Esophagus muscularis mucosa (tissue), 4 donors: Measurements from ENCODE around the gene HSPB7. TPM values are rescaled to one million over a fixed set of nuclear protein-coding genes. Genes with fewer than 3 reads are reported as not detected.
"Not testable (repeated sequence)": the region's sequence is repeated elsewhere in the genome, so short reads cannot be mapped to it uniquely, and the experiment has no call there.

Experiments used
- DNase-seq: peaks from one replicate; pipeline ENCODE4 v3.0.0-alpha.2; 2017; ENCODE audit errors: extremely low spot score
- H3K27ac ChIP-seq, 4 donors: fragments of 200-600 bp; sonication (generic); replicated peaks in 1 of 4; 1 replicate in 3 of 4; 2 replicates in 1 of 4; pipeline ENCODE4 v1.5.1; 2016 to 2019; ENCODE audit warnings: mild to moderate bottlenecking in 1 of 4
- H3K27me3 ChIP-seq, 4 donors: fragments of 200-600 bp; sonication (generic); one replicate each; pipeline versions ENCODE4 v1.5.1 to v1.6.0; 2016 to 2019
- H3K36me3 ChIP-seq, 4 donors: fragments of 200-600 bp; sonication (generic); one replicate each; pipeline ENCODE4 v1.5.1; 2016 to 2019
- H3K4me1 ChIP-seq, 4 donors: fragments of 200-600 bp; sonication (generic); one replicate each; pipeline ENCODE4 v1.5.1; 2016 to 2019
- H3K4me3 ChIP-seq, 4 donors: fragments of 200-600 bp; sonication (generic); 1 replicate in 2 of 4; 2 replicates in 2 of 4; pipeline ENCODE4 v1.5.1; 2016 to 2019; ENCODE audit warnings: mild to moderate bottlenecking in 4 of 4, moderate library complexity in 1 of 4
- H3K9me3 ChIP-seq, 4 donors: fragments of 200-600 bp; sonication (generic); 1 replicate in 3 of 4; 2 replicates in 1 of 4; pipeline ENCODE4 v1.5.1; 2016 to 2019
- EP300 ChIP-seq: sonication (generic); formaldehyde crosslinking; IDR thresholded peaks from one replicate; pipeline ENCODE4 v1.6.1; 2017; ENCODE audit warnings: antibody characterized with exemption
- POLR2A ChIP-seq: fragments of 450-650 bp; IDR thresholded peaks from one replicate; pipeline ENCODE4 v1.6.1; 2017; ENCODE audit warnings: antibody characterized with exemption, moderate library complexity, mild to moderate bottlenecking, low read depth
- POLR2AphosphoS5 ChIP-seq, 2 donors: sonication (generic); formaldehyde crosslinking; IDR thresholded peaks; one replicate each; pipeline ENCODE4 v1.6.1; 2017; ENCODE audit warnings: antibody characterized with exemption in 2 of 2
- WGBS: methylation state at CpG from one replicate; pipeline ENCODE4 v1.1.5; 2018; 5-methylcytosine and 5-hydroxymethylcytosine counted together
- intact Hi-C: fragments of 100-400 bp; cut with DNase I; formaldehyde crosslinking; loops from one replicate; pipeline ENCODE4 v1.15.1; 2023
- total RNA-seq, 4 donors: library from RNA; depleted of rRNA; stranded (reverse); fragments of >200 nt; gene quantifications; one replicate each; pipeline versions ENCODE4 v1.1.0 to v1.2.1, GENCODE V29; 2016
- TF ChIP-seq, protein P1 (sequence below), 3 experiments: fragments of 200-600 bp in 2 of 3; fragments of 450-650 bp in 1 of 3; sonication (generic) in 2 of 3; IDR thresholded peaks; one replicate each; pipeline ENCODE4 v1.5.1; 2017 to 2019; ENCODE audit warnings: antibody characterized with exemption in 3 of 3, mild to moderate bottlenecking in 2 of 3, moderate library complexity in 1 of 3

Gene HSPB7
- total RNA-seq, 4 donors from 2014 or later, result 111 to 408 (median 279) TPM

DNA sequence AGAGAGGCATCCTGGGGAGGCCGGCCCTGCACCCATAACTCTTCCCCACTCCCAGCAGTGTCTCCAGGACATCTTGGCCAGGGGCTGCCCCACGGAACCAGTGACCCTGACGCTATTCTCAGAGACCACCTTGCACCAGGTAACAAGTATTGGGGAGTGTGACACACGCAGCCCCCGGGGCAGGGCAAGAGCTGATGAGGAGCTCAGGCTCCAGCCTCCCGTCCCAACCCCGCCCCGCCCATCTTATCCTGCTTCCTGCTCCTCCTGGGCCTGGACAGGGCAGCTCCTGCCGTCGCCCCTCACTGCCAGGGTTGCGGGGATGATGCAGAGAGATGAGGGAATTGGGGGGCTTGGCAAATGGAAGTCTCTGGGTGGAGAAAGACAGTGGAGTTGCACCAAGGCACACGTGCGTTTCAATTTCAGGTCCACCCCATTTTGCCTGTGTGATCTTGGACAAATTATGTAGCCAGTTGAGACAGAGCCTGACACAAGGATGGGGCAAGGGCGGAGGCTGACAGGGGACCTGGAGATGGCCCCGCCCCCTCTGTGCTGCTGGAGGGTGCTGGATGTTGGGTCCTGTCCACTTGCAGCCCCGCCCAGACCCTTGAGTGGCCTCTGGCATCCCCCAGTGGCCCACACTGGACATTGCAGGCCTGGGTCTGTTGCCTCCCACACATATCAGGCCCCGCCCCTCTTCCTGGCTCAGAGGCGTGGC lies 14.7 kb upstream of the HSPB7 start:
- 41% methylated on average over 7 of the region's 18 CpGs for WGBS
- Histone ChIP-seq H3K36me3 (no peaks in the 10 kb centered on the region), H3K4me3 (no peak overlapping the region), H3K4me1 (peaks cover 7 to 15% (median 14%) of the 10 kb centered on the region in 4 donors), H3K9me3 (no peaks in the 10 kb centered on the region), H3K27me3 (no peaks in the 10 kb centered on the region), H3K27ac (no peak overlapping the region)
- intact Hi-C loops, result loop anchor here (1.0 kb wide), 1 partner anchor 23 kb away; no protein-coding TSS in a partner anchor
- DNase-seq, result no peak
- TF ChIP-seq POLR2A (no peak), POLR2AphosphoS5 (IDR thresholded peaks at IDR 0.05) (peak; percentile 33 to 37)
- TF ChIP-seq, protein P1, sequence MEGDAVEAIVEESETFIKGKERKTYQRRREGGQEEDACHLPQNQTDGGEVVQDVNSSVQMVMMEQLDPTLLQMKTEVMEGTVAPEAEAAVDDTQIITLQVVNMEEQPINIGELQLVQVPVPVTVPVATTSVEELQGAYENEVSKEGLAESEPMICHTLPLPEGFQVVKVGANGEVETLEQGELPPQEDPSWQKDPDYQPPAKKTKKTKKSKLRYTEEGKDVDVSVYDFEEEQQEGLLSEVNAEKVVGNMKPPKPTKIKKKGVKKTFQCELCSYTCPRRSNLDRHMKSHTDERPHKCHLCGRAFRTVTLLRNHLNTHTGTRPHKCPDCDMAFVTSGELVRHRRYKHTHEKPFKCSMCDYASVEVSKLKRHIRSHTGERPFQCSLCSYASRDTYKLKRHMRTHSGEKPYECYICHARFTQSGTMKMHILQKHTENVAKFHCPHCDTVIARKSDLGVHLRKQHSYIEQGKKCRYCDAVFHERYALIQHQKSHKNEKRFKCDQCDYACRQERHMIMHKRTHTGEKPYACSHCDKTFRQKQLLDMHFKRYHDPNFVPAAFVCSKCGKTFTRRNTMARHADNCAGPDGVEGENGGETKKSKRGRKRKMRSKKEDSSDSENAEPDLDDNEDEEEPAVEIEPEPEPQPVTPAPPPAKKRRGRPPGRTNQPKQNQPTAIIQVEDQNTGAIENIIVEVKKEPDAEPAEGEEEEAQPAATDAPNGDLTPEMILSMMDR (IDR thresholded peaks at IDR 0.05), result peak in 2 of 3 experiments; percentile 91 to 100

DNA sequence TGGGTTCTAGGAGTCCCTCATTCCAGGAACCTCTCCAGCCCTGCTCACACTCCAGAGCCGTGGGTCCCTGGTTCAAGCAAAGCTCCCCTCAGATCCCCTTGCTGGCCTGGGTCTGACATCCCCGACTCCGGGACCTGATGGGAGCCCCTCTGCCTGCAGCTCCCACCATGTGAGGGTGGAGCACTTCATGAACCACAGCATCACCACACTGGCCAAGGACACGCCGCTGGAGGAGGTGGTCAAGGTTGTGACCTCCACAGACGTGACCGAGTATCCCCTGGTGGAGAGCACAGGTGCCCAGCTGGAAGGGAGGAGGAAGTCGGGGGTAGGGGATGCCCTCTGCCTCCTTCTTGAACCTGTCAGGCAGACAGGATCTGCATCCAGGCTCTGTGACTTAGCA lies 13.7 kb upstream of the HSPB7 start:
- no peaks in the 10 kb centered on the region for H3K9me3 ChIP-seq
- H3K4me3 ChIP-seq, result no peak overlapping the region
- no peaks in the 10 kb centered on the region for H3K36me3 ChIP-seq
- no CpG with 5 or more reads among the region's 8 CpGs for WGBS
- no peak overlapping the region for H3K27ac ChIP-seq
- TF ChIP-seq POLR2A (no peak), POLR2AphosphoS5 (IDR thresholded peaks at IDR 0.05) (no peak)
- TF ChIP-seq, protein P1 (IDR thresholded peaks at IDR 0.05), result no peak
- H3K27me3 ChIP-seq, result no peaks in the 10 kb centered on the region
- H3K4me1 ChIP-seq, result peaks cover 16 to 25% (median 24%) of the 10 kb centered on the region in 4 donors
- intact Hi-C loops, result no loop called here
- no peak for DNase-seq

DNA sequence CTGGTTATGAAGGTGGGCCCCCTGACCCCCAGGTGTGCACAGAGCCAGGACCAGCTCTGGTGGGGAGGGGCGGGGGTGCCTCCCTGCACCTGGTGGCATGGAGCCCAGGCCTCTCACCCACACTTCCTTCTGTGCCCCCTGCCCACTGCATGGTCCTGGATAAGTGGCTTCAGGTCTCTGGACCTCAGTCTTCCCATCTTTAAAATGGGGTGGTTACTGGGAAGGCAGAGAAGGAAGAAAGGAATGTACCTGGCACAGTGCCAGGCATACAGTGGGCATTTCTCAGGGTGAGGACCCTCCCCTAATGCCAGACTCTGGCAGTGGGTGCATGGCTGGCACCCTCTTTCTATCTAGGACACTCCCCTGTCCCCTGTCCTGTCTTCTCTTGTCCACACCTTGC lies 11.4 kb upstream of the HSPB7 start:
- WGBS, result 88% methylated on average over 1 of the region's 1 CpG
- Histone ChIP-seq H3K4me1 (peaks cover 16 to 29% (median 27%) of the 10 kb centered on the region in 4 donors), H3K27me3 (no peaks in the 10 kb centered on the region), H3K4me3 (no peak overlapping the region), H3K9me3 (no peaks in the 10 kb centered on the region), H3K27ac (no peak overlapping the region), H3K36me3 (no peaks in the 10 kb centered on the region)
- no peak for DNase-seq
- intact Hi-C loops, result no loop called here
- TF ChIP-seq, protein P1 (IDR thresholded peaks at IDR 0.05), result no peak
- no peak for TF ChIP-seq POLR2A
- no peak for TF ChIP-seq EP300
- TF ChIP-seq POLR2AphosphoS5 (IDR thresholded peaks at IDR 0.05), result no peak

DNA sequence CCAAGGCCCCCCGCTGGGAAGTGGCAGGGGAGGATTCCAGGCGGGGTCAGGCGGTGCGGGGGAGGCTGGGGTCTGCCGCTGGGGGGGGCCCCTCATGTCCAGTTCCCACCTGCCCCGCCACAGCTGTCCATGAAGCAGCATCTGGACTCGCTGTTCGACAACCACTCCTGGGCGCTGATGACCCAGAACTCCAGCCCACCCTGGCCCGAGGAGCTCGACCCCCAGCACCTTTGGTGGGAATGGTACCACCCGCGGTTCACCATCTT lies 11.1 kb upstream of the HSPB7 start:
- intact Hi-C loops, H3K4me3 ChIP-seq, H3K27me3 ChIP-seq, H3K27ac ChIP-seq, H3K9me3 ChIP-seq, H3K36me3 ChIP-seq, DNase-seq: not testable (repeated sequence)
- H3K4me1 ChIP-seq, result peaks cover 16 to 29% (median 27%) of the 10 kb centered on the region in 4 donors
- WGBS, result 75% methylated on average over 2 of the region's 13 CpGs

DNA sequence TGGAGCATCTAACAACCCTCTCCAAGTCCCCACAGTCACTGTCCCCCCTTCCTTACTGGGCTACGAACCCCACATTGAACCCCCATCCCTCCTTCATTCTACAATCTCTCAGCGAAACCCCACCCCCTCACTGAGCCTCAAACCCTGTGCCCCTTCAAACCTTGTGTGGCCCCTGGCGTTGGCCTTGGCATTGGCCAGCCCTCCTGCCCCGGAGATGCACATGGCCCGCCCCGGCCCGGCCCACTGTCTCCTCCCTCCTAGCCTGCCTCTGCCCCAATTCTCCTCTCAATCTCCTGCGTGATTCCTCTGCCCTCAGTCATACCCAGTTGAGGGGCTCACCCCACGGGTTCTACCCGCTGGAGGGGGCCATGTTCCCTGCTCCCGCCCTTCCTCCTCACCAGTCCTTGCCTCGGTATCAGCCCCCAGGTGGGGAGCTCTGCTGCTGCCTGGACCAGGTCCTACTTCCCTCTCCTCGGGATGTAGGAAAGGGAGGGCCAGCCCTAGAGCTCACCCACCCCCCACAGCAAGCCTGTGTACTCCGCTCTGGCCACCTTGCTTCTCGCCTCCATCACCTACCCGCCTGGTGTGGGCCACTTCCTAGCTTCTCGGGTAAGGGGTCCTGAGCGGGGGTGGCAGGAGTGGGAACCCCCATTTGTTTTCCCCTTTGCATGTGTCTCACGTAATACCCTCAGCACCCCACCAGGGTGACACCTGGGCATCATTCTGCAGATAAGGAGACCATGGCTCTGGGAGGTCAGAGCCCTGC lies 10.6 kb upstream of the HSPB7 start:
- Histone ChIP-seq H3K4me1 (peaks cover 16 to 29% (median 27%) of the 10 kb centered on the region in 4 donors), H3K4me3 (no peak overlapping the region), H3K36me3 (no peaks in the 10 kb centered on the region), H3K9me3 (no peaks in the 10 kb centered on the region), H3K27me3 (no peaks in the 10 kb centered on the region), H3K27ac (no peak overlapping the region)
- no peak for DNase-seq
- WGBS, result 77% methylated on average over 16 of the region's 19 CpGs
- no peak for TF ChIP-seq POLR2A
- TF ChIP-seq EP300, result no peak
- TF ChIP-seq, protein P1 (IDR thresholded peaks at IDR 0.05), result no peak
- no peak for TF ChIP-seq POLR2AphosphoS5 (IDR thresholded peaks at IDR 0.05)
- intact Hi-C loops, result loop anchor here (1.0 kb wide), 1 partner anchor 18 kb away; no protein-coding TSS in a partner anchor
